HG03066 (cell line): ENCODE results near the gene SLC6A12.
"Not testable (repeated sequence)": the region's sequence is repeated elsewhere in the genome, so short reads cannot be mapped to it uniquely, and the experiment has no call there.

Source experiments
- ATAC-seq: cut with Tn5 transposase; IDR thresholded peaks from one replicate; pipeline ENCODE4 v1.9.1; 2021; ENCODE audit warnings: low read depth; ENCODE audit not compliant: unreplicated experiment

Gene SLC6A12

GRCh38 chr12:218728-219590, 5.0 kb upstream of the SLC6A12 start:
- ATAC-seq = no peak

GRCh38 chr12:218221-218620, 4.3 kb upstream of the SLC6A12 start:
- ATAC-seq = no peak

GRCh38 chr12:217029-217428, 3.1 kb upstream of the SLC6A12 start:
- not testable (repeated sequence) for ATAC-seq

GRCh38 chr12:215116-215515, 1.2 kb upstream of the SLC6A12 start:
- no peak for ATAC-seq

GRCh38 chr12:213527-213932, 427 bp downstream of the SLC6A12 start:
- ATAC-seq = no peak

- ATAC-seq = no peak
These were observed 1.0 kb downstream of the SLC6A12 start for GRCh38 chr12:212715-213526.

GRCh38 chr12:212415-212714, 1.6 kb downstream of the SLC6A12 start:
- no peak for ATAC-seq

GRCh38 chr12:211639-212414, 2.1 kb downstream of the SLC6A12 start:
- ATAC-seq = no peak

GRCh38 chr12:211142-211465, 2.9 kb downstream of the SLC6A12 start:
- ATAC-seq = no peak

GRCh38 chr12:210277-211141, 3.4 kb downstream of the SLC6A12 start:
- no peak for ATAC-seq

- no peak for ATAC-seq
These were observed 4.1 kb downstream of the SLC6A12 start for GRCh38 chr12:209851-210250.

- ATAC-seq = no peak
These were observed 4.7 kb downstream of the SLC6A12 start for GRCh38 chr12:209246-209645.

GRCh38 chr12:208813-209212, 5.1 kb downstream of the SLC6A12 start:
- no peak for ATAC-seq

- ATAC-seq = no peak
These were observed 6.2 kb downstream of the SLC6A12 start for GRCh38 chr12:207804-208203.

- no peak for ATAC-seq
These were observed 7.1 kb downstream of the SLC6A12 start for GRCh38 chr12:206746-207440.

GRCh38 chr12:205026-205425, 8.9 kb downstream of the SLC6A12 start:
- no peak for ATAC-seq

- ATAC-seq = no peak
These were observed 9.7 kb downstream of the SLC6A12 start for GRCh38 chr12:204261-204678.

GRCh38 chr12:203462-204260, 10.3 kb downstream of the SLC6A12 start:
- no peak for ATAC-seq

- no peak for ATAC-seq
These were observed 10.9 kb downstream of the SLC6A12 start for GRCh38 chr12:203074-203461.
